HepG2 (cell line): ENCODE data around the gene VARS2. TPM values are rescaled to one million over a fixed set of nuclear protein-coding genes. Genes with fewer than 3 reads are reported as not detected.

ENCODE experiments used
- CBX5 ChIP-seq: sonication (generic); formaldehyde crosslinking; IDR thresholded peaks from 2 replicates; pipeline ENCODE4 v1.4.0; 2020; ENCODE audit warnings: missing genetic modification reagents, borderline replicate concordance
- EEA1 ChIP-seq: sonication (generic); formaldehyde crosslinking; IDR thresholded peaks from 2 replicates; pipeline ENCODE4 v1.5.1; 2020; ENCODE audit warnings: mild to moderate bottlenecking, missing genetic modification reagents, borderline replicate concordance
- ETS1 ChIP-seq: sonication (generic); formaldehyde crosslinking; IDR thresholded peaks from 2 replicates; pipeline ENCODE4 v1.4.0; 2020; ENCODE audit warnings: missing genetic modification reagents
- HIVEP1 ChIP-seq: sonication (generic); formaldehyde crosslinking; IDR thresholded peaks from 2 replicates; pipeline ENCODE4 v1.4.0; 2020; ENCODE audit warnings: mild to moderate bottlenecking, missing genetic modification reagents
- HOXA5 ChIP-seq: sonication (generic); formaldehyde crosslinking; IDR thresholded peaks from 2 replicates; pipeline ENCODE4 v1.4.0; 2020; ENCODE audit warnings: missing genetic modification reagents
- KAT2B ChIP-seq: fragments of 150-350 bp; IDR thresholded peaks from 2 replicates; pipeline ENCODE4 v1.6.1; 2014; ENCODE audit warnings: low read depth, low read length, borderline replicate concordance
- MAF1 ChIP-seq: sonication (generic); formaldehyde crosslinking; IDR thresholded peaks from 2 replicates; pipeline ENCODE4 v1.5.0; 2020; ENCODE audit warnings: missing genetic modification reagents, borderline replicate concordance
- NR2F1 ChIP-seq, 2 experiments: fragments of 450-650 bp in 1 of 2; formaldehyde crosslinking in 1 of 2; IDR thresholded peaks; 2 replicates each; pipeline versions ENCODE4 v1.5.0 to v1.6.1; 2016 to 2020; ENCODE audit warnings: mild to moderate bottlenecking in 1 of 2, missing compliant biosample characterization in 1 of 2, missing genetic modification reagents in 1 of 2, moderate library complexity in 1 of 2
- SALL2 ChIP-seq: sonication (generic); formaldehyde crosslinking; IDR thresholded peaks from 2 replicates; pipeline ENCODE4 v1.8.1; 2023; ENCODE audit warnings: mild to moderate bottlenecking, missing genetic modification reagents, inconsistent platforms
- SIN3B ChIP-seq: fragments of 150-350 bp; IDR thresholded peaks from 2 replicates; pipeline ENCODE4 v1.6.1; 2014; ENCODE audit warnings: low read length
- THAP11 ChIP-seq: IDR thresholded peaks from 2 replicates; pipeline ENCODE4 v1.6.1; 2016; ENCODE audit warnings: missing biosample characterization, missing genetic modification reagents
- ZMAT3 ChIP-seq: sonication (generic); formaldehyde crosslinking; conservative IDR thresholded peaks from 2 replicates; pipeline ENCODE4 v1.7.0; 2021; ENCODE audit warnings: missing genetic modification reagents
- ZNF232 ChIP-seq: sonication (generic); formaldehyde crosslinking; IDR thresholded peaks from 2 replicates; pipeline ENCODE4 v1.4.0; 2020; ENCODE audit warnings: missing genetic modification reagents, borderline replicate concordance
- ZNF263 ChIP-seq: sonication (generic); formaldehyde crosslinking; IDR thresholded peaks from 2 replicates; pipeline ENCODE4 v1.4.0; 2020; ENCODE audit warnings: missing genetic modification reagents
- ZNF329 ChIP-seq: sonication (generic); formaldehyde crosslinking; IDR thresholded peaks from 2 replicates; pipeline ENCODE4 v1.9.0; 2021; ENCODE audit warnings: low read depth, mild to moderate bottlenecking, missing genetic modification reagents
- ZNF383 ChIP-seq: sonication (generic); formaldehyde crosslinking; IDR thresholded peaks from 2 replicates; pipeline ENCODE4 v1.4.0; 2020; ENCODE audit warnings: missing genetic modification reagents, mild to moderate bottlenecking, borderline replicate concordance
- ZNF543 ChIP-seq: sonication (generic); formaldehyde crosslinking; IDR thresholded peaks from 2 replicates; pipeline ENCODE4 v1.4.0; 2020; ENCODE audit warnings: mild to moderate bottlenecking, missing genetic modification reagents
- ZNF558 ChIP-seq: sonication (generic); formaldehyde crosslinking; IDR thresholded peaks from 2 replicates; pipeline ENCODE4 v1.9.0; 2022; ENCODE audit warnings: mild to moderate bottlenecking, missing genetic modification reagents, borderline replicate concordance
- ZNF563 ChIP-seq: sonication (generic); formaldehyde crosslinking; IDR thresholded peaks from 2 replicates; pipeline ENCODE4 v1.8.0; 2022; ENCODE audit warnings: mild to moderate bottlenecking, moderate library complexity, missing genetic modification reagents
- ZNF749 ChIP-seq: sonication (generic); formaldehyde crosslinking; IDR thresholded peaks from 2 replicates; pipeline ENCODE4 v1.8.0; 2022; ENCODE audit warnings: mild to moderate bottlenecking, missing genetic modification reagents, moderate library complexity, borderline replicate concordance
- ZNF772 ChIP-seq: sonication (generic); formaldehyde crosslinking; IDR thresholded peaks from 2 replicates; pipeline ENCODE4 v1.5.0; 2020; ENCODE audit warnings: mild to moderate bottlenecking, missing genetic modification reagents
- polyA plus RNA-seq, 8 experiments: library from polyadenylated mRNA; depleted of rRNA in 3 of 8; stranded (reverse) in 7 of 8; unstranded in 1 of 8; fragments of >200 nt; fragmentation: Illumina TruSeq in 4 of 8; extraction: Trizol in 4 of 8; gene quantifications; 2 replicates each; pipeline versions ENCODE4 v1.2.1 to v1.2.3, GENCODE V29; 2011 to 2016; ENCODE audit warnings: low read depth in 4 of 8, missing spikeins in 1 of 8, mixed read lengths in 1 of 8; ENCODE audit not compliant: insufficient read depth in 1 of 8
- total RNA-seq, 5 experiments: library from RNA; depleted of rRNA; stranded (reverse); fragments of >200 nt; fragmentation: Illumina TruSeq; extraction: Trizol; gene quantifications; 2 replicates each; pipeline ENCODE4 v1.2.3, GENCODE V29; 2016; ENCODE audit warnings: low read depth in 1 of 5
- TF ChIP-seq, protein P1 (sequence below): sonication (generic); formaldehyde crosslinking; IDR thresholded peaks from 2 replicates; pipeline ENCODE4 v1.8.0; 2022; ENCODE audit warnings: missing genetic modification reagents, mild to moderate bottlenecking, borderline replicate concordance

The VARS2 gene
- total and polyA plus RNA-seq, 2 of the 13 experiments (the other 11 are each of a cell fraction or from before 2014, with no cell fraction given) = 61.8 to 71.8 TPM

DNA sequence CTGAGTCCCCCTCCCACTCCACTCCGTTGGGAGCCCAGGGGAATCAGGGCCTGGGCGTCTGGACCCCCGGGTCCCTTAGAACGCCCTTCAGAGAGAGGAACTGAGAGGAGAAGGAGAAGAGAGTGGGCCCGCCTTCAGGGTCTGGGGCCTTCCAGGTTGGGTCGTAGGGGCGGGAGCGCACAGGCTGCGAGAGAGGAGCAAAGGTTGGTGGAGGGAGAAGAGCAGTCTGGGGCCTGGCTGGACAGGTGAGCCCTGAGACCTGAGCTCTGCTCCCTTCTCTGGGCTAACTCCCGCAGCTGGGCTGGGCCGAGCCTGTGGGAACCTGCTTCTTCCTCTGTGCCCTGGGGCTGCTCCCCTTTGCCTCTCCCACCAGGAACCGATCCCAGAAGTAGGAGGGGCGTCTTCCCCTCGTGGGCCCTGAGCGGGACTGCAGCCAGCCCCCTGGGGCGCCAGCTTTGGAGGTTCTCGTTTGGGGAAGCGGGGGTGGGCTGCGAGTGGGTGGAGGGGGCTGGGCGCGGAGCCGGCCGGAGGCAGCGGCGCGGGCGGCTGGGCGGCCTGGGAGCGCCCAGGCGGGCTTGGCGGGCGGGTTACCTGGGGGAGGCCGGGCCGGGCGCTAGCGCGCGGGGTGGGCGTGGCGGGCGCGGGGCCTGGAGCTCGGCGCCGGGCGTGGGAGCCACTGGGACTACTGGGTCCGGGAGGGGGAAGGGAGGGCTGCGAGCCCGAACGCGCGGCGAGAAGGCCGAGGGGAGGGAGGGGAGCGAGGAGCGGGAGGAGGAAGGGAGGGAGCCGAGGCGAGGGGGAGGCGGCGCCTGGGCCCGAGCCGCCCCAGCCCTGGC lies 30.1 kb upstream of the VARS2 start, which contains the start of gene DDR1 (continued):
- TF ChIP-seq KAT2B (no peak), SIN3B (no peak), CBX5 (no peak), MAF1 (no peak), ETS1 (CRISPR knock-in tag) (no peak), ZNF329 (CRISPR knock-in tag) (0 out of 2 replicates have a peak, but pooled peaks have one; percentile 6), ZNF232 (CRISPR knock-in tag) (peak; percentile 66; the same call in 1 of the 2 replicates), HOXA5 (CRISPR knock-in tag) (no peak), EEA1 (no peak), ZNF543 (CRISPR knock-in tag) (no peak), HIVEP1 (CRISPR knock-in tag) (0 out of 2 replicates have a peak, but pooled peaks have one; percentile 53), ZNF263 (CRISPR knock-in tag) (peak; percentile 65), SALL2 (CRISPR knock-in tag) (no peak), THAP11 (CRISPR knock-in tag) (no peak; the same call in none of the 2 replicates), ZNF383 (CRISPR knock-in tag) (0 out of 2 replicates have a peak, but pooled peaks have one; percentile 57), ZMAT3 (CRISPR knock-in tag) (no peak), ZNF558 (no peak), NR2F1 (CRISPR knock-in tag; IDR thresholded peaks at IDR 0.05) (no peak), ZNF749 (CRISPR knock-in tag) (no peak), ZNF563 (CRISPR knock-in tag) (0 out of 2 replicates have a peak, but pooled peaks have one; percentile 11), ZNF772 (CRISPR knock-in tag) (0 out of 2 replicates have a peak, but pooled peaks have one; percentile 41)
- TF ChIP-seq, protein P1, sequence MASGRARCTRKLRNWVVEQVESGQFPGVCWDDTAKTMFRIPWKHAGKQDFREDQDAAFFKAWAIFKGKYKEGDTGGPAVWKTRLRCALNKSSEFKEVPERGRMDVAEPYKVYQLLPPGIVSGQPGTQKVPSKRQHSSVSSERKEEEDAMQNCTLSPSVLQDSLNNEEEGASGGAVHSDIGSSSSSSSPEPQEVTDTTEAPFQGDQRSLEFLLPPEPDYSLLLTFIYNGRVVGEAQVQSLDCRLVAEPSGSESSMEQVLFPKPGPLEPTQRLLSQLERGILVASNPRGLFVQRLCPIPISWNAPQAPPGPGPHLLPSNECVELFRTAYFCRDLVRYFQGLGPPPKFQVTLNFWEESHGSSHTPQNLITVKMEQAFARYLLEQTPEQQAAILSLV (CRISPR knock-in tag) = no peak; the same call in 1 of the 2 replicates
